Measurements from ENCODE around the gene ABCG4. TPM values are rescaled to one million over a fixed set of nuclear protein-coding genes. Genes with fewer than 3 reads are reported as not detected.

ABCG4 gene
- total RNA-seq, 2 donors from 2014 or later, result 1.4 to 1.8 TPM

DNA sequence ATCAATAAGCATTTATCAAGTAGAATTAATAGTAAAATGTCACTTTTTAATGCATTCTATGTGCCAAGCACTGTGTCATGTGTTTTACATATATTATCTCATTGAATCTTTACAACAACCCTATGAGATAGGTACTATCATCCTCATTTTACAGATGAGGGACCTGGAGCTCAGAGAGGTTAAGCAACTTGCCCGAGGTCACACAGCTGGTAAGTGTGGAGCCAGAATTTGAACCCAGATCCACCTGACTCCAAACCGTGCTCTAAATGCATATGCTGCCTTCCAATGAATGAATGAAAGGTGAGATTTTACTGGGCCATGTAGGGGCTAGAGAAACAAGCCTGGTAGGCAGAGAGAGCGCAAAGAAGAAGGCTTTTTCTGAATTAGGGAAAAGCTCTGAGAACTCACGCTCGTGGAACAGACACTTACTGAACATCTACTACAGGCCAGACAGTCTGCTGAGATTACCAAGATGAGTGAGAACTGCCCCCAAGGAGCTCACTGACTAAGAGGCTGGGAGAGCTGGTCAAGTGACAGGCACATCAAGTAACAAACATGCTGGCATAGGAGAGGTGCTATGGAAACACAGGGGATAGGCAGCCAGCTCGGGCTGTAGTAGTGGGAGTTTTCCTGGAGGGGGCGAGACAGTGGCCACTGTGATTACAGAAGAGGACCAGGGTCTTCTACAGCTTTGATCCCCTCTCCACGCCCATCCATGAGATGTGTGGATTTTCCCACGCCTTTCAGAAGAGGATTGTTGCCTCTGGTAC, 4.4 kb downstream of the ABCG4 start:
- no peak overlapping the region for H3K27ac ChIP-seq
- TF ChIP-seq, protein P1, sequence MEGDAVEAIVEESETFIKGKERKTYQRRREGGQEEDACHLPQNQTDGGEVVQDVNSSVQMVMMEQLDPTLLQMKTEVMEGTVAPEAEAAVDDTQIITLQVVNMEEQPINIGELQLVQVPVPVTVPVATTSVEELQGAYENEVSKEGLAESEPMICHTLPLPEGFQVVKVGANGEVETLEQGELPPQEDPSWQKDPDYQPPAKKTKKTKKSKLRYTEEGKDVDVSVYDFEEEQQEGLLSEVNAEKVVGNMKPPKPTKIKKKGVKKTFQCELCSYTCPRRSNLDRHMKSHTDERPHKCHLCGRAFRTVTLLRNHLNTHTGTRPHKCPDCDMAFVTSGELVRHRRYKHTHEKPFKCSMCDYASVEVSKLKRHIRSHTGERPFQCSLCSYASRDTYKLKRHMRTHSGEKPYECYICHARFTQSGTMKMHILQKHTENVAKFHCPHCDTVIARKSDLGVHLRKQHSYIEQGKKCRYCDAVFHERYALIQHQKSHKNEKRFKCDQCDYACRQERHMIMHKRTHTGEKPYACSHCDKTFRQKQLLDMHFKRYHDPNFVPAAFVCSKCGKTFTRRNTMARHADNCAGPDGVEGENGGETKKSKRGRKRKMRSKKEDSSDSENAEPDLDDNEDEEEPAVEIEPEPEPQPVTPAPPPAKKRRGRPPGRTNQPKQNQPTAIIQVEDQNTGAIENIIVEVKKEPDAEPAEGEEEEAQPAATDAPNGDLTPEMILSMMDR (IDR thresholded peaks at IDR 0.05), result no peak
- H3K9me3 ChIP-seq, result no peaks in the 10 kb centered on the region
- H3K36me3 ChIP-seq, result no peaks in the 10 kb centered on the region
- H3K4me1 ChIP-seq, result peaks cover 0 to 14% of the 10 kb centered on the region in 2 donors
- no peak for DNase-seq (ENCODE audit: low spot score)
- no peaks in the 10 kb centered on the region for H3K27me3 ChIP-seq
- H3K4me3 ChIP-seq, result no peak overlapping the region

DNA sequence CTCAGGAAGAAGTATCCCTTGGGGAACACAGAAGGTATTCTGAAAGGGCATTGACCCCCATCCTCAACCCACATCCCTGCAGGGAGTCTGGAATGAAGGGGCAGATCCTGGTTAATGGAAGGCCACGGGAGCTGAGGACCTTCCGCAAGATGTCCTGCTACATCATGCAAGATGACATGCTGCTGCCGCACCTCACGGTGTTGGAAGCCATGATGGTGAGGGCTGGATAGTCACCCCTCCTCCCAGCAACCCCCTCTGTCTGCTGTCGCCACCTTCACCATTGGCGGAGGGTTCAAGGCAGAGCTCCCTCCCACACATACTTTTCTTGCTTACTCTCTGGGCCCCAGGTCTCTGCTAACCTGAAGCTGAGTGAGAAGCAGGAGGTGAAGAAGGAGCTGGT, 5.3 kb downstream of the ABCG4 start:
- Histone ChIP-seq H3K27me3 (no peaks in the 10 kb centered on the region), H3K36me3 (no peaks in the 10 kb centered on the region), H3K9me3 (no peaks in the 10 kb centered on the region), H3K4me3 (no peak overlapping the region), H3K27ac (no peak overlapping the region), H3K4me1 (peaks cover 0 to 7% of the 10 kb centered on the region in 2 donors)
- DNase-seq (ENCODE audit: low spot score), result no peak
- TF ChIP-seq, protein P1 (IDR thresholded peaks at IDR 0.05), result no peak

DNA sequence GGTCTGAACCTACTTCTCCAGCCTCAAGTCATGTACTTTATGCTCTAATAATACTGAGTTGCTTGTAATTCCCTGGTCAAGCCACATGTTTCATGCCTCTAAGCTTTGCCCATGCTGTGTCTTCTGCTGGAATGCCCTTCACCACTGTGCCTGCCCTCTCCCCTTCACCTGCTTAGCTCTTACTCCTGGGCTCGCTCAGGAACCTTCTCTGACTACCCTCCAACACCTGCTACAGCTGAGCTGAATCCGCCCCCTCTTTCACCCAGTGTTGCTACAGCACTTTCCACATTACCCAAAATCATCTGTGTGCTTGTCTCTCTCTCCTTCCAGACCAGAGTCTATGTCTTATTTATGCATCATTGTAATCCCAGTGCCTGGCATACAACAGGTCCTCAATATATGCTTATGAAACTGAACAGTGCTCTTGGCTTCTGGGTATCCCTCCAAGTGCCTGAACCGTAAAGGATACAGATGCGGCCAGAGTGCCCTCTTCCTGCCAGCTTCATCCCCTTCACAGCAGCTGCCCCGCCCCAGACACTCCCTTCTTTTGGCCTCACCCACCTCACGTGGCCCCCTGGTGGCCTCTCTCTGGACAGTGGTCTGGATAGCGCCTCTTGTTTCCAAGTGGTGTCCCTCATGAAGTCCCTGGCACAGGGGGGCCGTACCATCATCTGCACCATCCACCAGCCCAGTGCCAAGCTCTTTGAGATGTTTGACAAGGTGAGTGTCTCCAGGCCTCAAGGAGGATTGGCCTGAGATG, 7.1 kb downstream of the ABCG4 start:
- Histone ChIP-seq H3K9me3 (no peaks in the 10 kb centered on the region), H3K36me3 (no peaks in the 10 kb centered on the region), H3K4me1 (no peaks in the 10 kb centered on the region), H3K4me3 (no peak overlapping the region), H3K27ac (no peak overlapping the region), H3K27me3 (no peaks in the 10 kb centered on the region)
- TF ChIP-seq, protein P1 (IDR thresholded peaks at IDR 0.05), result no peak
- no peak for DNase-seq (ENCODE audit: low spot score)

DNA sequence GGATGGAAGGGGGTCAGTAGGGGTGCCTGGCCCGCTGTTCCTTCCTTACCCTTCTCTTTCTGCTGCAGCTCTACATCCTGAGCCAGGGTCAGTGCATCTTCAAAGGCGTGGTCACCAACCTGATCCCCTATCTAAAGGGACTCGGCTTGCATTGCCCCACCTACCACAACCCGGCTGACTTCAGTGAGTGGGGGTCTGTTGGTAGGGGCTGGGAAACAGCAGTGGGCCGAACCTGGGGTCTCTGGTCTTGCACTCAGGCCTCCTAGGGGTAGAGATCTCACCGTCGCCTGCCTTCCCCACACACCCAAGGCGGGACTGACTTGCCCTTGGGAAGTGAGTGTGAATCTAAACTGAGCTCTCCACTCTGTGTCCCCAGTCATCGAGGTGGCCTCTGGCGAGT, 7.6 kb downstream of the ABCG4 start:
- H3K9me3 ChIP-seq, result no peaks in the 10 kb centered on the region
- no peak overlapping the region for H3K4me3 ChIP-seq
- H3K36me3 ChIP-seq, result no peaks in the 10 kb centered on the region
- H3K27ac ChIP-seq, result no peak overlapping the region
- no peaks in the 10 kb centered on the region for H3K4me1 ChIP-seq
- no peaks in the 10 kb centered on the region for H3K27me3 ChIP-seq
- TF ChIP-seq, protein P1 (IDR thresholded peaks at IDR 0.05), result no peak
- no peak for DNase-seq (ENCODE audit: low spot score)

DNA sequence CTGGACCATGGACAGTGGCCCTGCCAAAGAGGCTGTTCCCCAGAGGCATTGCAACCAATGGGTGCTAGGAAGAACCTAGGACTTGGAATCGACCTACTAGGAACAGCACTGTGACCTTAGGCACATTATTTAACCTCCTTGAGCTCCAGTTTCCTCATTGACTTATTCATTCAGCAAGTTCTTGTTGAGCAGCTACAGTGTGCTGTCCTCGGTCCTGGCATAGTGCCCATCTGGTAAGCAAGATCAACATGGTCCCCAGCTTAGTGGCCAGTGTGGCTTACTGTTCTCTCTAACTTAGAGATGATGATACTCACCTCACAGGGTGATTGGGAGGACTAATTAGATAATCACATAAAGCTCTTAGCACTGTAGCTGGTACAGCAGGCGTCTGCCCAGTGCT, 8.2 kb downstream of the ABCG4 start:
- DNase-seq (ENCODE audit: low spot score), result no peak
- Histone ChIP-seq H3K9me3 (no peaks in the 10 kb centered on the region), H3K27me3 (no peaks in the 10 kb centered on the region), H3K4me1 (no peaks in the 10 kb centered on the region), H3K4me3 (no peak overlapping the region), H3K36me3 (no peaks in the 10 kb centered on the region), H3K27ac (no peak overlapping the region)
- TF ChIP-seq, protein P1 (IDR thresholded peaks at IDR 0.05), result no peak
